NCI-H526 (cell line): ENCODE results near the gene XPO4.
A peak's percentile ranks its signal among the peaks of the same experiment; 100 is the strongest.
"Not testable (repeated sequence)": the region's sequence is repeated elsewhere in the genome, so short reads cannot be mapped to it uniquely, and the experiment has no call there.

Experiments used
- DNase-seq, 2 experiments: peaks; one replicate each; lab custom pipeline; 2025; lab: John Stamatoyannopoulos, UW

The XPO4 gene

DNA sequence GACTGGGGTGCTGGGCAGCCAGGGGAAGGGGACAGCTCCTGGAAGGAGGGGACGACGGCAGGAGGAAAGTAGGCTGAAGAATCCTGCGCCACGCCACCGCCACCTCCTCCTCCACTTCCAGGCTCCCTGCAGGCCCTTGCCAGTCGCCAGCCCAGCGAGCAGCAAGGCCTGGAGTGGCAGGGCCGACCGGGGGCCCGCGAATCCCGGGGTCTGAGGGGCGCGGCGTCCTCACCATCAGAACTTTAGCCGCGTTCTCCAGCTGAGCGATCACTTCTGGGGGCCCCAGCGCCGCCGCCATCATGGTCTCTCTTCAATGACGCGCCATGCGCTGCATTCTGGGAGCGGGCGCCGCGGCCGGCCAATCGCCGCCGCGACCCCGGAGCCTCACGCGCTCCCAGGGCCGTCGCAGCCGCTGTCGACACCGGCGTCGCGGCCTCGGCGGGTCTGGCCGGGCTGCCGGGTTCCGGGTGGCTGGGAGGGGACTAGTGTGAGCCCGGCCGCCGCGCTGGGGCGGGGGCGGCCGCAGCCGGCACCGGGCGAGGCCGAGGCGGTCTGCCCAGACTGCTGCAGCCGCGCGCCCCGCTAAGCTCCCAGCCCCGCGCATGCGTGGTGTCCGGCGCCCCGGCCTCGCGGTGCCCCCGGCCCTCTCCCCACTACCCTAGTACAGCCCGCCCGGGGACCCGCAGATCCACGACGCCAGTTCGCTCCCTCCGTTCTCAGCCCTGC, at the start of gene XPO4:
Gene XPO4, minus strand, starts transcription at position 309 of the 726 bp plus-strand sequence. Its CDS starts 8 bp downstream, at position 301.
- peak; percentile 34 to 91 for DNase-seq

DNA sequence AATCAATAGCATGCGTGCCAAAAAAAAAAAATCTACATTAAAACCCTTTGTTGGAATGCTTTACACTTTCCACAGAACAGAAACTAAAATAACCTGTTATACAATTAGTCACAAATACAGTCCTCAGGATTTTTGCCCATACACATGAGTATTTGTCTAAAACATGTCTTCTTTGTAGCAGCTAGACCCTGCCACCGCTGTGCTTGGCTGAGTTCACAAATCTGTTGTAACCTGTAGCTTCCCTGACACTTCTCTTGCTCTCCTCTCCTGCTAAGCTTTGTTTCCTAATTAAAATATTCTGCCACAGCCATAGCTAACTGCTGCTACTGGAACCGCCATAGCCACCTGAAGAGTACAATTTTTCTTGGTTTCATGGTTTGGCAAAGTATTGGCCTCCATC, 45.5 kb upstream of the XPO4 start:
- not testable (repeated sequence) for DNase-seq

DNA sequence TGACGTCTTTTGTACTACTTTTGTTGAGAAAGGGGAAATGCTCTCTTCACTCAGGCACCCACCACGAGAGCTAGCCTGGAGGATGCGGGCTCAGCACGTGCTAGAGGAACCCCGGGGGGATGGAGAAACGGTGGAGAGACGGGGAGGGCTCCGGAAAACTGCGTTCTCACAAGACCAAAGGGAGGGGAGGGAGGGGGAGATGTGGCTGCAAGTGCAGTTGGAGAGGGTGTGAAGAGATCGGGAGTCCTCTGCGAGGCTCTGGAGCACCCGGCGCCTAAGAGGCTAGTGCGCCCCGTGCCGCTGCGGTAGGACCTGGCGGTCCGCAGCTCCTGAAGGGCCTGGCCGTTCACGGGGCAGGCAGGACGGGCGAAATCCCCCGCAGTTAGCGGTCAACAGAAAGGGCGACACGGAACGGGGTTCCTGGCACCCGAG, 43.4 kb upstream of the XPO4 start:
- no peak for DNase-seq

DNA sequence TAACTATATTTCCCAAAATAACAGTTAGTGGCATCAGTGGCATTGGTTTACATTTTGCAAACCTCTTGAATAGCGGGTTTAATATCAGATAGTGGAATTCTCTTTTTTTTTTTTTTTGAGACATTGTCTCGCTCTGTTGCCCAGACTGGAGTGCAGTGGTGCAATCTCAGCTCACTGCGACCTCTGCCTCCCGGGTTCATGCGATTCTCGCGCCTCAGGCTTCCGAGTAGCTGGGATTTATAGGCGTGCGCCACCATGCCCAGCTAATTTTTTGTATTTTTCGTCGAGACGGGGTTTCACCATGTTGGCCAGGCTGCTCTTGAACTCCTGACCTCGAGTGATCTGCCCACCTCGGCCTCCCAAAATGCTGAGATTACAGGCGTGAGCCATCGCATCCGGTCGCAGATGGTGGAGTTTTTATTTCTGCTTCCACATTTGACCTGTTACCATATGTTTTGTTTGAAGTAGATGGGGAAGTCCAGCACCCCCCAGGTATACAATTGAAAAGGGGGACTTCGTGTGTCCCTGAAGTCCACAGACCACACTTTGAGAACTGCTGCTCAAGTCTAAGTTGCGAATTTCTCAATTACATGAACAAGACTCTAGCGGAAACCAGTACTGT, 40.5 kb upstream of the XPO4 start:
- no peak for DNase-seq

DNA sequence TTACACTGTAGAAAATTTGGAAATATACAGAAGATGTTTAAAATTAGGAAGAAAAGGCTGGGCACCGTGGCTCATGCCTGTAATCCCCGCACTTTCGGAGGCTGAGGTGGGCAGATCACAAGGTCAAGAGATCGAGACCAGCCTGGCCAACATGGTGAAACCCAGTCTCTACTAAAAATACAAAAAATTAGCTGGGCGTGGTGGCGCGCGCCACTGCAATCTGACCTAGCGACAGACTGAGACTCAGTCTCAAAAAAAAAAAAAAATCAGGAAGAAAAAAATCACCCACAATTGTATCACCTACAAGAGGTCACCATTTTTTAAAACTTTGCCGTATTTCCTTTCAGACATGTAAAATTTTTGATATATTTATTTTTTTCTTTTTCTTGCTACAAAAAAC, 38.0 kb upstream of the XPO4 start:
- not testable (repeated sequence) for DNase-seq

DNA sequence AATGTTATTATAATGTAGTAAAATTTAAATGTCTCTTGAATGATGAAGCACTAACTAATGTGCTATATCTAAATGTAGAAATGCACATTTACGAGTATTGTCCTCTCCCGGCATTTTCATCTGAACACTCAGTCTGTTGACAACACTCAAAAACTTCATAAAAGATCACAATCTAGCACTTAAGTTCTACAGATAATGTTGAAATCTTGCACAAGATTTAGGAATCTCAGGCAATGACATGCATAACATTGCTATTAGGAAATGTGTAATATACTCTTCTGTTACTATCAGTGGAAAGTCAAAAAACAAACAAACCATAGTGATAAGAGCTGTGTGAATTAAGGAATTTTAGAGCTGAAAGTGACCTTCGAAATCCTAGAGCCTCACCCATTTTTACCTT, 37.5 kb upstream of the XPO4 start:
- DNase-seq = no peak

DNA sequence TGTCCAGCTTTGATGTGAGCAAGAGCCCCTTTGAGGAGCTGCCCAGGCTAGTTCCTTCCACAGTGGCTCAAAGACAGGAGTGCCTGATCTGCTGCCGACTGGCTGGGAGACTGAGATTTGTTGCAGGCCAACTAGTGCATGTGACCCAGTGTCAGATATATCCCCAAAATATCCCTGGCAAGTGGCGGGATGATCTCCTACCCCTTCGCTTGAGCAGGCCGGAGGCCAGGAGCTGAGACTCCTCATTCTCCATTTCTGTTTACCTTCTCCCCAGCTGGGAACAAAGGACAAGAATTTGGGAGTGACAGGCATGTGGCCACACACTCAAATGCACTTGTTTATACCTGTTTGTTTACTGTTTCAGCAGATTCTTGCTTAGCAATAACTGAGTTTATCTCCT, 37.1 kb upstream of the XPO4 start:
- DNase-seq = no peak

DNA sequence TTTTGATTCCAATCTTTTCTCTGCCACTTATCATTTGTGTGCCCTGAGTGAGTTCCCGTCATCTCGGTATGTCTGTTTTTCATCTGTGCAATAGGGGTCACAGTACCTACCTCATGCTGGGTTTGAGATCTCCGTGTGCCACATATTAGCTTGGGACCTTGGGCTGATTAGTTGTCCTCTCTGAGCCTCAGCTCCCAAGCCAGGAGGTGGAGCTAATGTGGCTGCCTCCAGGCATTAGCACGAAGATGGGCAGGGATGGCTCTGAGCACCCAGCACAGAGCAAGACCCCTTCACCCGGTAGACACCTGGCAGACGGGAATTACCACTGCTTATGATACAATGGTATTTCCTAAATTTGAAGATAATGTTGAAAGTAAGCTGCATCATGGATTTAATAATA, 35.8 kb upstream of the XPO4 start:
- DNase-seq = no peak

DNA sequence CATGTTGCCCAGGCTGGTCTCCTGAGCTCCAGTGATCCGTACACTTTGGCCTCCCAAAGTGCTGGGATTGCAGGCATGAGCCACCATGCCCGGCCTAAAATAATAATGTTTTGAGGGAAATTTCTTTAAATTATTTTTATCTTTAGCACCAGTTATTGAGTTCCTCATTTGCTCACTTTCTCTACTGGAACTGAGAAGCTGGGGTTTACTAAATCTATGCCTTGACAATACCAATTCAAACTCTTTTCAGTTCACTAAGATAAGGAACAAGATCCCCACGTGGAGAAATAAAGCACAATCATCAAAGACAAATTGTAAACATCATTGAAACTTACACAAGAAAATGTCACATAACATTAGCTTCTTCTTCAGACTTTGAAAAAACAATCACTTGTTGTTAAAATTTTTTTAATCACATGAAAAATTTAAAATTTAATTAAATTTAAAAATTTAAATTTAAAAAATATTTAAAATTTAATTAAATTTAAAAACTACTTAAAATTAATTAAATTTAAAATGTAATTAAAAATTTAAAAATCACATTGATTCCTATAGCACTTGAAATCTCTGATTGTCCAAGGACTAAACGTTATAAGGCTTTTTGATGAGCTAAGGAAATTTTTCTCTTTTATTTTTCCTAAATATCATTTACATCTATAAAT, 25.2 kb upstream of the XPO4 start:
- DNase-seq = no peak

DNA sequence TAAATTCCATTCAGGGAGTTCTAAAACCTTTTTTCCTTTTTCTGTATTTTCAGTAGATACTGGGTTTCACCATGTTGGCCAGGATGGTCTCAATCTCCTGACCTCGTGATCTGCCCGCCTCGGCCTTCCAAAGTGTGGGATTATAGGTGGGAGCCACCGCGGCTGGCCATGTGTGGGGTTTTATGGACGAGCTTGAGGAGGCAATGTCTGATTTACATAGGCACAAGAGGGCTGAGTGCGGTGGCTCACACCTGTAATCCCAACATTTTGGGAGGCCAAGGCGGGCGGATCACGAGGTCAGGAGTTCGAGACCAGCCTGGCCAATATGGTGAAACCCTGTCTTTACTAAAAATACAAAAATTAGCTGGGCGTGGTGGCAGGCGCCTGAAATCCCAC, 22.8 kb upstream of the XPO4 start:
- not testable (repeated sequence) for DNase-seq

DNA sequence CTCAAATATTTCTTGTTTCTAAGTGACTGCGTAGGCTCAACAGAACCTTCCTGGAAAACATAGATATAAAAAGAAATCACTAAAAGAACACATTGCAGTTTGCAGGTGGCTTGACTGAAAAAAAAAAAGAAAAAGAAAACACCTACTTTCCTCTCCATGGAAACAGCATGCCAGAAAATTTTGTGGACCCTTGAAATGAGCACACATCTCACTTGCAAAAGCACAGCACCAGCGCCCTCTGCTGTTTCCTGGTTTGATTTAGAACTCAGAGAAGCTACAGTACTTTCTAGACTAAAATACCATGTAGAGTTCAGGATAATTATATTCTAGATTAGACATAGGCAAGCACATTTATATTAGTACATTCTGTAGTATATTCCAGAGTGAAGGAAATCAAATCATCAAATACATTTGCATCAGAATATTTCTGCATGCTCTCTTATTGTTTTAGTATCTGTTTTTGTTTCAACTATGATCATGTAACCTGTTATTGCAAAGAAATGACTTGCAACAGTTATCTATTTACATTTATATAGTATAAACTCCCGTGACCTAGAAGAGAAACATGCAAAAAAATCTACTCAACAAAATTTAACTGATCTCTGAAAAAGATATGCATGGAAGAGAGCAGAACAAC, 22.3 kb upstream of the XPO4 start:
- DNase-seq = peak; percentile 76 to 93

DNA sequence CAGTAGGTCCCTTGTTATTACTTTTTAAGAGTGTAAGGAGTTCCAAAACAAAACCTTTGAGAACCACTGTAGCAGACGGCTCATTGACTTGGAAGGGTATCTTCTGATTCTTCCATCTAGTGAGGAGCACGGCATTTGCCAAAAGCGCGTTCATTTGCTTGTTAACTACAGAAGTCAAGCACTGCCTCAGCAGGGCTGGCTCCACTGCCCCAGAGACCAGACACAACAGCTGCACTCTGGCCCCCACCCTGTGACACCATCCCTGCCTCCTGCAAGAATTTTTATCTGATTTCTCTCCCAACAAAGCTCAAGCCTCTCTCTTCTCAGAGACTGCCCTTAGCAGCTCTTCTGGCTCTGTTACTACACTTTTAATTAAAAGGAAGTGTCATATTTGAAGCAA, 20.7 kb upstream of the XPO4 start:
- DNase-seq = no peak

DNA sequence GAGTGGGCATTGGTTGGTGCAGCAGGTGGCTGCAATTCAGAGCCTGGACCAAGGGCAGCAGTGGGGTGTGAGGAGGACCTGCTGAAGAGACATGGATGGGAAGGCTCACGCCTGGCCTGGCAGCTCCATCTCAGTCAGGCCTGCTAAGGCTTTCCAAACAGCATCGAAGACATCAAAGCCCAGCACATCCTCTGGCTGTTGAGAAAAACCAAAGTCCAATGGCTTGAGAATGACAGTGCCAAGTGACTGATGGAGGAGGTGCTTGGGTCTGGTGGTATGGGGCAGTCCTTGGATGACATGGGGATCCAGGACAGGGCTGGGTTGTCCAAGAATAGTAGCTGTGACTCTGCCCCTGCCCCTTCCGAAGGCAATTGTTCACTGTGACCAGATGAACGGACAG, 19.0 kb upstream of the XPO4 start:
- no peak for DNase-seq

DNA sequence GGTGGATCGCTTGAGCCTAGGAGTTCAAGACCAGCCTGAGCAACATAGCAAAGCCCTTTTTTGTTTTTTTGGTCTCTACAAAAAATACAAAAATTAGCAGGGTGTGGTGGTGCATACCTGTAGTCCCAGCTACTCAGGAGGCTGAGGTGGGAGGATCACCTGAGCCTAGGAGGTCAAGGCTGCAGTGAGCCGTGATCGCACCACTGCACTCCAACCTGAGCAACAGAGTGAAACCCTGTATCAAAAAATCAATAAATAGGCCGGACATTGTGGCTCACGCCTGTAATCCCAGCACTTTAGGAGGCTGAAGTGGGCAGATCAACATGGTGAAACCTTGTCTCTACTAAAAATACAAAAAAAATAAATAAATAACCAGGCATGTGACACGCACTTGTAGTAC, 13.1 kb upstream of the XPO4 start:
- not testable (repeated sequence) for DNase-seq

DNA sequence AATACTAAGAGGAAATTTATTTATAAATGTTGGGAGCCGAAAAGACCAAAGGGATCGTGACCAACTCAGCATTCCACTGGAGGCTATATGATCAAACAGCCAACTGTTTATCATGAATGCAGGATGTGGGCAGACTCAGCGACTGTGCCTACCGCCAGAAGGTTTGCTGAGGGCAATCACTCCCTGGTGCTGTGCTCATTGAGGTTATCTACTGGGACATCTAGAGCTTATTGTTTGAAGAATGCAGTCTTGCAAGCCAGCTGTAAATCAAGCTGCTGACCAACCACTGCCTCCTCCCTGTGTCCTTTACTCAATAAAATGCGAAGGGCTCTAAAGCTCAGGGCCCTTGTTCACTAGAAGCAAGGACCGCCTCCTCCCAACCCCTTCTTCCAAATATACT, 8.5 kb upstream of the XPO4 start:
- DNase-seq = no peak

DNA sequence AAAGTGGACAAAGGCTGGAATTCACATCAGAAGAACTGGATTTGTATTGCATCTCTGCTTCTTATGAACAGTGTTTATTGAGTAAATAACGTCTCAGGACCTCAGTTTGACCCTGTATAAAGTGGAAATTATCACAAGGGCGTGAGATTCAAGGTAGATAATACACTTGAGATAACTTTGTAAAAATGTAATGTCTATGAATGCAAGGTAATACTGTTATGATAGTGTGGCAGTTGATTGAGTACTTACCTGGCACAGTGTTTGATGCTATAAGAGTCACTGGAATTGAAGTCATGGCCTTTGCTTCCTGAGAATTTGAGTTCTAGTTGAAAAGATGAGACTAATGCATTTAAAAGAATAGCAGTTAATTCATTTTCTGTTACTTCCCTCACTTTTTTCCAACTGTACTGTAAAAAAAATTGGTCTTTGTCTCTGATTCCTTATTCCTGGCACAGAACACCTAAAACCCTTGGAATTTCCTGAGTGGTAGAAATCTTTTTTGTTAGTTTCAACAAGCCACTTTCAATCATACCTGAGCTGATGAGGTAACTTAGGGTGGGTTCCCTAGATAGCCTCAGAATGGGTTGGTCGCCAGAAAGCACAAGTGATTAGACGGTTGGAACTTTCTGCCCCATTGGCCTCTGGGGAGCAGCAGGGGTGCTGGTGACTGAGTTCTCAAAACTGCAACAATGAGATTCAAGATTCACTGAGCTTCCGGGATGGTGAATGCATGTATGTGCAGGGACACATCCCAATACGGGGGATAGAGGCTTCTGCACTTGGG, 6.4 kb upstream of the XPO4 start:
- DNase-seq = no peak

DNA sequence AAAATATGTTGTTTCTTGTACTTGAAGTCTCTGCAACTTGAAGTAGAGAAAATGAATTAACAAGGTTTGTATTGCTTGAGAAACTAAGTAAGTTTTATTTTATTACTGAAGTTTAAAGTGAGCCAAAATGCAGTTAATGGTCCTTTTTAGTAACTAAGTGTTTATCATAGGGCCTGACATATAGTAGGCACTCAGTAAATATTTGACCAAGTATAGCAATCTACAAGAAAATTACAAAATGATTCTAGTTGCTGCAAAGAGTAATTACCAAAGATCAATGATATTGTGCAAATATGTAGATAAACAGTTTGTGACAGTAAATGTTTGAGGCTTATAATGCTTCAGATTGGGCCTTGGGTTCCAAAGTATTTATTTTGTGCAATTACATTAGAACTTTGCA, 2.4 kb upstream of the XPO4 start:
- no peak for DNase-seq

DNA sequence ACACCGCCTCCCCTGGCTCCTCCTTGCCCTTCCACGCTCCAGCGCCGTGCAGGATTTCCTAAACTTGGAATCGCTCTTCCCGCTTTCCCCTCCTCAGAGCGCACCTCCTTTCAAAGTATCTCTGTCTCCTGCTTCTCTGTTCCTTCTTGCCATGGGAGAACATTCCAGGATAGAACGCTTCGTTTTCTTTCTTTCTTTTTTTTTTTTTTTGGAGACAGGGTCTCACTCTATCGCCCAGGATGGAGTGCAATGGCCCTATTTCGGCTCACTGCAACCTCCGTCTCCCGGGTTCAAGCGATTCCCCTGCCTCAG, 574 bp upstream of the XPO4 start:
- no peak for DNase-seq

DNA sequence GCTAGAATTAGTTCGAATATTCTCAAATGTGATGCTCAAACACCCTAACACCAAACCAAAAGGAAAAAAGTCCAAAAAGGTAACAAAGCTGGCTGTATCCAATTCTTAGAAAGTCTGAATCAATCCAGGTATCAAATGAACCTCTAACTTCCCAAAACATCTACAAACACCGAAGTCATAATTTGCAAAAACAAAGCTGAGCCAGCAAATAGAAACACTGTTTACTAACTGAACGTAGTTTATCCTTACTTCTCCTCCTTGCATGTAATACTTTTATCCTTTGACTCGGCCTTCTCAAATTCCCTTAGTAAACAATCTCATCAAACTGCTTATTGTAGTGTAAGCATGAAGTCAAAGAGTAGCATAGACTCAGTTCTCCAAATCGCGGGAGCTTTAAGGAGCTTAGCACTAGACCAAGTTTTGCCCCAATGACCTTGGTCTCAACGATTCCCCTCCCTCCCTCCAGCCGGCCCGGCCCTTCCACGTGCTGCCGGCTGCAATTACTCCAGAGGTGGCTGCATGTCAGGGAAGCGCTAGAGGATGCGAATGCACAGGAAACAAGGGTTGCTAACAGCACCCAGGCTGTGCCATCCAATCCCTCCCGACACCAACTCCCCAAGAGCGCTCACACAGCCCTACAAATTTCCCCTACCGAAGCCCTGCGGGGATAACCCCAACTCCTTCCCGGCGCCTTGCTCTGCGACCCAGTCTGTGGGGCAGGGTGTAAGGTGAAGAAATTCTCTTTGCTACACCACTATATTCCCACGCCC, 693 bp downstream of the XPO4 start:
- peak; percentile 21 to 59 for DNase-seq

DNA sequence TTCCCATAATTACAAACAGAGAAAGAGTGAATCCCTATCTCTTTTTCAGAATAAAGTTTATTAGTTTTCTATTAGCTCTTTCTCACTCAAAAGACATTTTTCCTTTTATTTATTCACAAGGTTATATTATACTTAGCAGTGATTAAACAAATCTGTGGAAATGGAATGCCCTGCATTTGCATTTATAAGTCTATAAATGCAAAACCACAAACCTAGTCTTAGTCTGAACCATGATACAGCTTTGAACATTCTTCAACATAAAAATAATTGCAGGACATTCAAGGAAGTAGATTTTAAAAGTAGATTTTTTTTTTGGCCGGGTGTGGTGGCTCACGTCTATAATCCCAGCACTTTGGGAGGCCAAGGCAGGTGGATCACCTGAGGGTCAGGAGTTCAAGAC, 8.3 kb downstream of the XPO4 start:
- no peak for DNase-seq

DNA sequence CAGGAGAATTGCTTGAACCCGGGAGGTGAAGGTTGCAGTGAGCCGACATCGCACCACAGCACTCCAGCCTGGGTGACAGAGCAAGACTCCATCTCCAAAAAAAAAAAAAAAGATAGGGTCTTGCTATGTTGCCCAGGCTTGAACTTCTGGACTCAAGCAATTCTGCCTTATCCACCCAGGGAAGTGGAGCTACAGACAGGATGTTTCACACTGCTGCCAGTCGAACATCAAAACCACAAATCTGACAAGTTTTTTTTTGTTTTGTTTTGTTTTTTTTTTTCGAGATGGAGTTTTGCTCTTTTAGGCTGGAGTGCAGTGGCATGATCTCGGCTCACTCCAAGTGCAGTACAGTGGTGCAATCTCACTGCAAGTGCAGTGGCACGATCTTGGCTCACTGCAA, 10.8 kb downstream of the XPO4 start:
- no peak for DNase-seq
